Measurements from ENCODE around the gene RFESD. TPM values are rescaled to one million over a fixed set of nuclear protein-coding genes. Genes with fewer than 3 reads are reported as not detected.
"Not testable (repeated sequence)": the region's sequence is repeated elsewhere in the genome, so short reads cannot be mapped to it uniquely, and the experiment has no call there.

RFESD gene
- polyA plus RNA-seq, 5 donors = 3.4 to 9.7 (median 4.6) TPM

- no peak for DNase-seq
Observed at GRCh38 chr5:95627971-95628810, 18.4 kb upstream of the RFESD start.

GRCh38 chr5:95628933-95629332 lies 17.6 kb upstream of the RFESD start:
- DNase-seq = no peak

- DNase-seq = no peak
Observed at GRCh38 chr5:95630394-95630917, 16.1 kb upstream of the RFESD start.

- DNase-seq = no peak
Observed at GRCh38 chr5:95631255-95631958, 15.2 kb upstream of the RFESD start.

- no peak for DNase-seq
Observed at GRCh38 chr5:95631991-95632675, 14.4 kb upstream of the RFESD start.

GRCh38 chr5:95632942-95633341 lies 13.6 kb upstream of the RFESD start:
- DNase-seq = not testable (repeated sequence)

GRCh38 chr5:95633671-95634070 lies 12.9 kb upstream of the RFESD start:
- DNase-seq = no peak

- DNase-seq = no peak
Observed at GRCh38 chr5:95634081-95634480, 12.5 kb upstream of the RFESD start.

- no peak for DNase-seq
Observed at GRCh38 chr5:95638632-95639031, 7.9 kb upstream of the RFESD start.

- DNase-seq = no peak
Observed at GRCh38 chr5:95641741-95642220, 4.8 kb upstream of the RFESD start.

GRCh38 chr5:95643152-95643551 lies 3.4 kb upstream of the RFESD start:
- no peak for DNase-seq

- no peak for DNase-seq
Observed at GRCh38 chr5:95644351-95645042, 2.1 kb upstream of the RFESD start.

- not testable (repeated sequence) for DNase-seq
Observed at GRCh38 chr5:95646226-95646568, 380 bp upstream of the RFESD start.

- no peak for DNase-seq
Observed at GRCh38 chr5:95647886-95648860, 1.6 kb downstream of the RFESD start.

- DNase-seq = no peak
Observed at GRCh38 chr5:95649274-95649673, 2.7 kb downstream of the RFESD start.

GRCh38 chr5:95649842-95650620 lies 3.5 kb downstream of the RFESD start:
- no peak for DNase-seq

GRCh38 chr5:95652849-95653248 lies 6.3 kb downstream of the RFESD start:
- no peak for DNase-seq

- no peak for DNase-seq
Observed at GRCh38 chr5:95654196-95654595, 7.6 kb downstream of the RFESD start.

- no peak for DNase-seq
Observed at GRCh38 chr5:95655575-95655974, 9.0 kb downstream of the RFESD start.

- DNase-seq = no peak
Observed at GRCh38 chr5:95660060-95660459, 13.5 kb downstream of the RFESD start.
